SK-N-SH (cell line): ENCODE data around the gene ZNF442. TPM values are rescaled to one million over a fixed set of nuclear protein-coding genes. Genes with fewer than 3 reads are reported as not detected.

Experiments used
- CTCF ChIA-PET: fragments of 300-600, 350-600 bp; formaldehyde crosslinking; extraction: SDS; loops from one replicate; lab custom pipeline; 2021; lab: Yijun Ruan, JAX
- POLR2A ChIA-PET: fragments of 350-600 bp; sonication (Branson Sonifier 250); formaldehyde crosslinking; extraction: SDS; loops from one replicate; lab custom pipeline; 2020; ENCODE audit warnings: antibody characterized with exemption, inconsistent platforms; lab: Yijun Ruan, JAX
- DNase-seq: peaks from one replicate; pipeline ENCODE4 v3.0.0; 2012
- H2AFZ ChIP-seq: fragments of 200-600 bp; sonication (generic); 2 replicates; pipeline ENCODE4 v1.8.1; 2016; ENCODE audit warnings: antibody characterized with exemption, mild to moderate bottlenecking, low read depth
- H3F3A ChIP-seq: fragments of 200-600 bp; sonication (generic); replicated peaks from 2 replicates; pipeline ENCODE3; 2016; ENCODE audit warnings: antibody characterized with exemption, mild to moderate bottlenecking; ENCODE audit not compliant: insufficient read depth
- H3K27ac ChIP-seq, 2 experiments: fragments of 200-500 bp in 1 of 2; fragments of 200-600 bp in 1 of 2; sonication (Bioruptor generic) in 1 of 2; sonication (generic), shearing (Covaris generic) in 1 of 2; 2 replicates each; pipeline versions ENCODE4 v1.5.1 to v1.6.1; 2014 to 2016; ENCODE audit warnings: low read depth in 2 of 2, inconsistent platforms in 1 of 2, low read length in 1 of 2, mild to moderate bottlenecking in 1 of 2, mixed read lengths in 1 of 2
- H3K27me3 ChIP-seq: fragments of 200-600 bp; sonication (generic), shearing (Covaris generic); 2 replicates; pipeline ENCODE4 v1.6.1; 2016; ENCODE audit warnings: mixed run types; ENCODE audit not compliant: insufficient read depth
- H3K36me3 ChIP-seq, 2 experiments: fragments of 200-500 bp in 1 of 2; fragments of 200-600 bp in 1 of 2; sonication (Bioruptor generic) in 1 of 2; sonication (generic) in 1 of 2; replicated peaks in 1 of 2; 2 replicates each; pipeline versions ENCODE3 to v1.5.1; 2014 to 2016; ENCODE audit warnings: low read length in 1 of 2, mild to moderate bottlenecking in 1 of 2; ENCODE audit not compliant: insufficient read depth in 2 of 2, control insufficient read depth in 1 of 2
- H3K4me1 ChIP-seq, 2 experiments: fragments of 200-500 bp in 1 of 2; fragments of 200-600 bp in 1 of 2; sonication (Bioruptor generic) in 1 of 2; sonication (generic), shearing (Covaris generic) in 1 of 2; 2 replicates each; pipeline versions ENCODE4 v1.5.1 to v1.6.1; 2014 to 2016; ENCODE audit warnings: low read depth in 1 of 2, low read length in 1 of 2, mixed run types in 1 of 2; ENCODE audit not compliant: insufficient read depth in 2 of 2, control insufficient read depth in 1 of 2
- H3K4me2 ChIP-seq: fragments of 200-600 bp; sonication (generic), shearing (Covaris generic); 2 replicates; pipeline ENCODE4 v1.6.1; 2017; ENCODE audit warnings: mixed run types
- H3K4me3 ChIP-seq, 2 experiments: fragments of 200-500 bp in 1 of 2; fragments of 200-600 bp in 1 of 2; sonication (Bioruptor generic) in 1 of 2; sonication (generic), shearing (Covaris generic) in 1 of 2; 2 replicates each; pipeline versions ENCODE4 v1.5.1 to v1.8.1; 2014 to 2016; ENCODE audit warnings: low read depth in 2 of 2, inconsistent platforms in 1 of 2, low read length in 1 of 2, mild to moderate bottlenecking in 1 of 2, mixed read lengths in 1 of 2, moderate library complexity in 1 of 2
- H3K79me2 ChIP-seq: fragments of 200-600 bp; sonication (generic); 2 replicates; pipeline ENCODE4 v1.8.1; 2017; ENCODE audit warnings: mild to moderate bottlenecking; ENCODE audit not compliant: insufficient read depth
- H3K9ac ChIP-seq: fragments of 200-600 bp; sonication (generic); 2 replicates; pipeline ENCODE4 v1.6.1; 2017; ENCODE audit warnings: mixed run types
- H3K9me2 ChIP-seq: fragments of 200-600 bp; sonication (generic); 2 replicates; pipeline ENCODE4 v1.6.1; 2017; ENCODE audit warnings: mixed run types
- H3K9me3 ChIP-seq: fragments of 200-600 bp; sonication (generic); 2 replicates; pipeline ENCODE4 v1.6.1; 2017; ENCODE audit warnings: mixed run types, mild to moderate bottlenecking, moderate library complexity
- H4K20me1 ChIP-seq: fragments of 200-600 bp; sonication (generic); 2 replicates; pipeline ENCODE4 v1.6.1; 2017; ENCODE audit warnings: mild to moderate bottlenecking, mixed run types; ENCODE audit not compliant: insufficient read depth
- CTCF ChIP-seq: fragments of 200-600 bp; sonication (generic); IDR thresholded peaks from 2 replicates; pipeline ENCODE4 v1.6.1; 2017; ENCODE audit warnings: antibody characterized with exemption, mild to moderate bottlenecking, moderate library complexity
- EZH2phosphoT487 ChIP-seq: fragments of 200-600 bp; sonication (generic); IDR thresholded peaks from 2 replicates; pipeline ENCODE4 v1.6.1; 2017; ENCODE audit warnings: low read depth, mixed run types, mild to moderate bottlenecking, antibody characterized with exemption, moderate library complexity, borderline replicate concordance
- FOSL2 ChIP-seq: IDR thresholded peaks from 2 replicates; pipeline ENCODE4 v1.4.0; 2012; ENCODE audit warnings: low read depth, mild to moderate bottlenecking, moderate library complexity, borderline replicate concordance
- FOXJ3 ChIP-seq: sonication (generic); formaldehyde crosslinking; IDR thresholded peaks from 2 replicates; pipeline ENCODE4 v1.5.1; 2020; ENCODE audit warnings: mild to moderate bottlenecking, missing genetic modification reagents
- FOXM1 ChIP-seq: IDR thresholded peaks from 2 replicates; pipeline ENCODE4 v1.4.0; 2012; ENCODE audit warnings: low read depth, mild to moderate bottlenecking
- RAD21 ChIP-seq: IDR thresholded peaks from 2 replicates; pipeline ENCODE4 v1.6.1; 2012; ENCODE audit warnings: mild to moderate bottlenecking, low read length
- REST ChIP-seq: IDR thresholded peaks from 2 replicates; pipeline ENCODE4 v1.6.1; 2012; ENCODE audit warnings: mild to moderate bottlenecking, low read depth, low read length, moderate library complexity
- RFX5 ChIP-seq: IDR thresholded peaks from 2 replicates; pipeline ENCODE4 v1.6.1; 2012; ENCODE audit warnings: mild to moderate bottlenecking, improper control_type of control experiment, low read length
- SIN3A ChIP-seq: IDR thresholded peaks from 2 replicates; pipeline ENCODE4 v1.6.1; 2012; ENCODE audit warnings: low read depth, mild to moderate bottlenecking, low read length, moderate library complexity, borderline replicate concordance
- TAF1 ChIP-seq: IDR thresholded peaks from 2 replicates; pipeline ENCODE4 v1.6.1; 2012; ENCODE audit warnings: low read depth, mild to moderate bottlenecking, low read length, moderate library complexity, borderline replicate concordance
- TEAD4 ChIP-seq: IDR thresholded peaks from 2 replicates; pipeline ENCODE4 v1.4.0; 2012; ENCODE audit warnings: mild to moderate bottlenecking, borderline replicate concordance; ENCODE audit not compliant: insufficient read depth
- USF2 ChIP-seq: fragments of 150-350 bp; IDR thresholded peaks from 2 replicates; pipeline ENCODE4 v1.6.1; 2017; ENCODE audit warnings: antibody characterized with exemption, low read length, low read depth, borderline replicate concordance
- YY1 ChIP-seq: IDR thresholded peaks from 2 replicates; pipeline ENCODE4 v1.4.0; 2012; ENCODE audit warnings: low read depth, mild to moderate bottlenecking
- WGBS: methylation state at CpG from one replicate; pipeline ENCODE4 v1.1.6; 2017; ENCODE audit warnings: low lambda C conversion rate; 5-methylcytosine and 5-hydroxymethylcytosine counted together
- polyA plus RNA-seq, 3 experiments: library from polyadenylated mRNA; depleted of rRNA; stranded (reverse); fragments of >200 nt; gene quantifications; 2 replicates each; pipeline ENCODE4 v1.2.3, GENCODE V29; 2012
- TF ChIP-seq, protein P1 (sequence below): IDR thresholded peaks from 2 replicates; pipeline ENCODE4 v1.4.0; 2012; ENCODE audit warnings: low read depth, borderline replicate concordance

The ZNF442 gene
- polyA plus RNA-seq, 1 of the 3 experiments (the other 2 are of a cell fraction) = 0.43 TPM

DNA sequence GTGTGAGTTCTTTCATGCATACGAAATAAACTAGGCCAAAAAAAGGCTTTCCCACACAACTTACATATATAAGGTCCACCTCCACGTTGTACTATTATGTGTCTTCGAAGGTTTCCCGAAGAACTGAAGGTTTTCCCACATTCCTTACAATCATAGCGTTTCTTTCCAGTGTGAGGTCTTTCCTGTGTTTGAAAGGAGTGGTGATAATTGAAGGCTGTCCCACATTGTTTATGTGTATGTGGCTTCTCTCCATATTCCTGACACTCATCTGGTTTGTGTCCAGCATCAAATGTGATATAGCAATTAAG lies 14.6 kb downstream of the ZNF442 start:
- TF ChIP-seq FOXM1 (no peak), FOXJ3 (no peak), RAD21 (no peak), TEAD4 (no peak), USF2 (no peak), FOSL2 (no peak), SIN3A (no peak), RFX5 (no peak), YY1 (no peak), REST (no peak), EZH2phosphoT487 (no peak), CTCF (no peak), TAF1 (no peak)
- TF ChIP-seq, protein P1, sequence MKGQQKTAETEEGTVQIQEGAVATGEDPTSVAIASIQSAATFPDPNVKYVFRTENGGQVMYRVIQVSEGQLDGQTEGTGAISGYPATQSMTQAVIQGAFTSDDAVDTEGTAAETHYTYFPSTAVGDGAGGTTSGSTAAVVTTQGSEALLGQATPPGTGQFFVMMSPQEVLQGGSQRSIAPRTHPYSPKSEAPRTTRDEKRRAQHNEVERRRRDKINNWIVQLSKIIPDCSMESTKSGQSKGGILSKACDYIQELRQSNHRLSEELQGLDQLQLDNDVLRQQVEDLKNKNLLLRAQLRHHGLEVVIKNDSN = no peak
- TF ChIP-seq, all 33 proteins: peak for 0
- H2AFZ ChIP-seq = no peak overlapping the region
- 55% methylated on average over 5 of the region's 5 CpGs for WGBS
- POLR2A ChIA-PET = no interaction called here
- H3K4me1 ChIP-seq = no peaks in the 10 kb centered on the region
- CTCF ChIA-PET = no interaction called here
- no peaks in the 10 kb centered on the region for H3F3A ChIP-seq
- H3K27ac ChIP-seq = no peak overlapping the region
- H3K9me2 ChIP-seq = no peaks in the 10 kb centered on the region
- no peaks in the 10 kb centered on the region for H4K20me1 ChIP-seq
- peaks cover 6 to 22% of the 10 kb centered on the region in 2 experiments for H3K36me3 ChIP-seq
- H3K4me3 ChIP-seq = no peak overlapping the region
- no peaks in the 10 kb centered on the region for H3K79me2 ChIP-seq
- no peak overlapping the region for H3K4me2 ChIP-seq
- DNase-seq = no peak
- no peaks in the 10 kb centered on the region for H3K27me3 ChIP-seq
- H3K9ac ChIP-seq = no peak overlapping the region
- peaks cover 31% of the 10 kb centered on the region; the same call in 1 of the 2 replicates for H3K9me3 ChIP-seq
